Measurements from ENCODE around the gene C7. TPM values are rescaled to one million over a fixed set of nuclear protein-coding genes. Genes with fewer than 3 reads are reported as not detected.
A peak's percentile ranks its signal among the peaks of the same experiment; 100 is the strongest.

Gene C7
- total and polyA plus RNA-seq, 8 donors, result 29.8 to 215 (median 56.6) TPM

GRCh38 chr5:40986666-40987065 is 77.4 kb downstream of the C7 start:
- no peak overlapping the region for H3K27ac ChIP-seq
- no peaks in the 10 kb centered on the region for H3K36me3 ChIP-seq
- no peak overlapping the region for H3K4me3 ChIP-seq
- no peaks in the 10 kb centered on the region for H3K27me3 ChIP-seq
- ATAC-seq (no peak), FAIRE-seq (no peak), DNase-seq (no peak)
- peaks cover 0 to 11% (median 0%) of the 10 kb centered on the region in 3 donors for H3K4me1 ChIP-seq
- intact Hi-C loops (cut with DNase I), result no loop called here
- H3K9me3 ChIP-seq, result no peaks in the 10 kb centered on the region
- no peak for TF ChIP-seq CTCF (IDR thresholded peaks at IDR 0.05)
- 68 to 85% methylated on average over 3 of the region's 3 CpGs for whole genome bisulfite sequencing, 2 donors

- Histone ChIP-seq H3K4me1 (peaks cover 0 to 16% (median 0%) of the 10 kb centered on the region in 3 donors), H3K27ac (no peak overlapping the region), H3K27me3 (no peaks in the 10 kb centered on the region), H3K9me3 (no peaks in the 10 kb centered on the region), H3K36me3 (no peaks in the 10 kb centered on the region), H3K4me3 (no peak overlapping the region)
- no peak for TF ChIP-seq CTCF (IDR thresholded peaks at IDR 0.05)
- ATAC-seq, result no peak
- intact Hi-C loops (cut with DNase I), result no loop called here
- FAIRE-seq, result no peak
- no peak for DNase-seq
Observed at GRCh38 chr5:40987349-40987748, 78.1 kb downstream of the C7 start.

GRCh38 chr5:40988746-40989510 is 79.6 kb downstream of the C7 start:
- TF ChIP-seq CTCF (IDR thresholded peaks at IDR 0.05), result no peak
- no peak overlapping the region for H3K27ac ChIP-seq
- DNase-seq, result no peak
- H3K27me3 ChIP-seq, result no peaks in the 10 kb centered on the region
- FAIRE-seq, result no peak
- H3K36me3 ChIP-seq, result no peaks in the 10 kb centered on the region
- no peak overlapping the region for H3K4me3 ChIP-seq
- 90 to 92% methylated on average over 8 of the region's 8 CpGs for WGBS, 2 donors
- no peak for ATAC-seq
- peaks cover 0 to 16% (median 0%) of the 10 kb centered on the region in 3 donors for H3K4me1 ChIP-seq
- no peaks in the 10 kb centered on the region for H3K9me3 ChIP-seq
- intact Hi-C loops (cut with DNase I), result no loop called here

- 22 to 23% methylated on average over 2 of the region's 2 CpGs for WGBS, 2 donors
- Histone ChIP-seq H3K27ac (peak overlapping the region in 2 of 4 donors; percentile 15 to 57), H3K27me3 (no peaks in the 10 kb centered on the region), H3K36me3 (no peaks in the 10 kb centered on the region), H3K4me1 (peaks cover 0 to 16% (median 0%) of the 10 kb centered on the region in 3 donors), H3K4me3 (no peak overlapping the region), H3K9me3 (no peaks in the 10 kb centered on the region)
- ATAC-seq (peak; percentile 70 to 94 (median 91)), FAIRE-seq (no peak), DNase-seq (peak in 3 of 6 donors; percentile 31 to 60 (median 57))
- intact Hi-C loops (cut with DNase I), result no loop called here
- no peak for TF ChIP-seq CTCF (IDR thresholded peaks at IDR 0.05)
Observed at GRCh38 chr5:40991168-40991980, 82.1 kb downstream of the C7 start.
